LoVo (cell line): ENCODE results near the gene MEGF11.

Experiments used
- DNase-seq: peaks from one replicate; pipeline ENCODE4 v3.0.0-alpha.2; 2016; ENCODE audit warnings: low spot score

MEGF11 gene

GRCh38 chr15:66170042-66170441 lies 83.5 kb downstream of the MEGF11 start:
- DNase-seq: no peak

GRCh38 chr15:66169625-66170024 lies 83.9 kb downstream of the MEGF11 start:
- no peak for DNase-seq

GRCh38 chr15:66169023-66169422 lies 84.5 kb downstream of the MEGF11 start:
- DNase-seq: no peak

GRCh38 chr15:66167854-66168253 lies 85.7 kb downstream of the MEGF11 start:
- DNase-seq: no peak

GRCh38 chr15:66165856-66166255 lies 87.7 kb downstream of the MEGF11 start:
- DNase-seq: no peak

GRCh38 chr15:66164788-66165187 lies 88.8 kb downstream of the MEGF11 start:
- DNase-seq: no peak

GRCh38 chr15:66163553-66163952 lies 90.0 kb downstream of the MEGF11 start:
- no peak for DNase-seq

- no peak for DNase-seq
Observed at GRCh38 chr15:66162286-66162685, 91.3 kb downstream of the MEGF11 start.

- no peak for DNase-seq
Observed at GRCh38 chr15:66161575-66162118, 91.9 kb downstream of the MEGF11 start.

- no peak for DNase-seq
Observed at GRCh38 chr15:66161108-66161507, 92.4 kb downstream of the MEGF11 start.

GRCh38 chr15:66157507-66157906 lies 96.0 kb downstream of the MEGF11 start:
- no peak for DNase-seq

GRCh38 chr15:66156310-66156975 lies 97.1 kb downstream of the MEGF11 start:
- DNase-seq: no peak

- no peak for DNase-seq
Observed at GRCh38 chr15:66155065-66155464, 98.5 kb downstream of the MEGF11 start.

- DNase-seq: no peak
Observed at GRCh38 chr15:66154581-66154980, 99.0 kb downstream of the MEGF11 start.

- DNase-seq: no peak
Observed at GRCh38 chr15:66153549-66154415, 99.8 kb downstream of the MEGF11 start.

GRCh38 chr15:66152650-66153049 lies 100.9 kb downstream of the MEGF11 start:
- DNase-seq: no peak

GRCh38 chr15:66151809-66152208 lies 101.7 kb downstream of the MEGF11 start:
- no peak for DNase-seq

GRCh38 chr15:66149871-66150270 lies 103.7 kb downstream of the MEGF11 start:
- DNase-seq: no peak

- no peak for DNase-seq
Observed at GRCh38 chr15:66148187-66148586, 105.4 kb downstream of the MEGF11 start.

GRCh38 chr15:66147440-66147839 lies 106.1 kb downstream of the MEGF11 start:
- DNase-seq: no peak

GRCh38 chr15:66145726-66146182 lies 107.8 kb downstream of the MEGF11 start:
- no peak for DNase-seq

GRCh38 chr15:66144978-66145725 lies 108.4 kb downstream of the MEGF11 start:
- DNase-seq: no peak
